HepG2 (cell line): ENCODE data around the gene IL33. TPM values are rescaled to one million over a fixed set of nuclear protein-coding genes. Genes with fewer than 3 reads are reported as not detected.

Experiments used
- FOXM1 ChIP-seq: sonication (generic); formaldehyde crosslinking; IDR thresholded peaks from 2 replicates; pipeline ENCODE4 v1.5.0; 2020; ENCODE audit warnings: missing genetic modification reagents
- ZFY ChIP-seq: sonication (generic); formaldehyde crosslinking; IDR thresholded peaks from 2 replicates; pipeline ENCODE4 v1.4.0; 2020; ENCODE audit warnings: missing genetic modification reagents
- polyA plus RNA-seq, 8 experiments: library from polyadenylated mRNA; depleted of rRNA in 3 of 8; stranded (reverse) in 7 of 8; unstranded in 1 of 8; fragments of >200 nt; fragmentation: Illumina TruSeq in 4 of 8; extraction: Trizol in 4 of 8; gene quantifications; 2 replicates each; pipeline versions ENCODE4 v1.2.1 to v1.2.3, GENCODE V29; 2011 to 2016; ENCODE audit warnings: low read depth in 4 of 8, missing spikeins in 1 of 8, mixed read lengths in 1 of 8; ENCODE audit not compliant: insufficient read depth in 1 of 8
- total RNA-seq, 5 experiments: library from RNA; depleted of rRNA; stranded (reverse); fragments of >200 nt; fragmentation: Illumina TruSeq; extraction: Trizol; gene quantifications; 2 replicates each; pipeline ENCODE4 v1.2.3, GENCODE V29; 2016; ENCODE audit warnings: low read depth in 1 of 5
- TF ChIP-seq, protein P1 (sequence below): sonication (generic); formaldehyde crosslinking; IDR thresholded peaks from 2 replicates; pipeline ENCODE4 v1.4.0; 2020; ENCODE audit warnings: mild to moderate bottlenecking, missing genetic modification reagents
- TF ChIP-seq, protein P2 (sequence below): sonication (generic); formaldehyde crosslinking; IDR thresholded peaks from 2 replicates; pipeline ENCODE4 v1.8.1; 2022; ENCODE audit warnings: low read depth, mild to moderate bottlenecking, missing genetic modification reagents
- TF ChIP-seq, protein P3 (sequence below): sonication (generic); formaldehyde crosslinking; IDR thresholded peaks from 2 replicates; pipeline ENCODE4 v1.4.0; 2020; ENCODE audit warnings: mild to moderate bottlenecking, missing genetic modification reagents

IL33 gene
- total and polyA plus RNA-seq, 2 of the 13 experiments (the other 11 are each of a cell fraction or from before 2014, with no cell fraction given), result 0.05 TPM; not detected in 1

DNA sequence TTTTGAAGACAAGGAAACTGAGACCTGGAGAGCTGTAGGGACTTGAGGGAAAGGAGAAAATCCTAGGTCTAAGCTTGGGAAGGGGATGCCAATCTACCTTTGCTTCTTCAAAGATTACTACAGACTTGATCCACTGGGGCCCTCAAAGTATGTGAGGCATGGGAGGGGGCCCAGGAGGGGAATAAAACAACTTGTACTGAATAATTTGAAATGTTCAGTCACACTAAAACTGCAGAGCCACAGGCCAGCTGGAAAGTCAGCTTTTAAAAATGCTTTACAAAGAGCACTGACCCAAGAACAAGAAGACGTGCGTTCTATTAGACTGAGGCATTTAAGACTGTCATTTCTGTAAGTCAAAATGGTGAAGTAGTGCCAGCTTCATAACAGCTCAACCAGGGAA, 13.6 kb downstream of the IL33 start (continued):
- TF ChIP-seq, protein P1, sequence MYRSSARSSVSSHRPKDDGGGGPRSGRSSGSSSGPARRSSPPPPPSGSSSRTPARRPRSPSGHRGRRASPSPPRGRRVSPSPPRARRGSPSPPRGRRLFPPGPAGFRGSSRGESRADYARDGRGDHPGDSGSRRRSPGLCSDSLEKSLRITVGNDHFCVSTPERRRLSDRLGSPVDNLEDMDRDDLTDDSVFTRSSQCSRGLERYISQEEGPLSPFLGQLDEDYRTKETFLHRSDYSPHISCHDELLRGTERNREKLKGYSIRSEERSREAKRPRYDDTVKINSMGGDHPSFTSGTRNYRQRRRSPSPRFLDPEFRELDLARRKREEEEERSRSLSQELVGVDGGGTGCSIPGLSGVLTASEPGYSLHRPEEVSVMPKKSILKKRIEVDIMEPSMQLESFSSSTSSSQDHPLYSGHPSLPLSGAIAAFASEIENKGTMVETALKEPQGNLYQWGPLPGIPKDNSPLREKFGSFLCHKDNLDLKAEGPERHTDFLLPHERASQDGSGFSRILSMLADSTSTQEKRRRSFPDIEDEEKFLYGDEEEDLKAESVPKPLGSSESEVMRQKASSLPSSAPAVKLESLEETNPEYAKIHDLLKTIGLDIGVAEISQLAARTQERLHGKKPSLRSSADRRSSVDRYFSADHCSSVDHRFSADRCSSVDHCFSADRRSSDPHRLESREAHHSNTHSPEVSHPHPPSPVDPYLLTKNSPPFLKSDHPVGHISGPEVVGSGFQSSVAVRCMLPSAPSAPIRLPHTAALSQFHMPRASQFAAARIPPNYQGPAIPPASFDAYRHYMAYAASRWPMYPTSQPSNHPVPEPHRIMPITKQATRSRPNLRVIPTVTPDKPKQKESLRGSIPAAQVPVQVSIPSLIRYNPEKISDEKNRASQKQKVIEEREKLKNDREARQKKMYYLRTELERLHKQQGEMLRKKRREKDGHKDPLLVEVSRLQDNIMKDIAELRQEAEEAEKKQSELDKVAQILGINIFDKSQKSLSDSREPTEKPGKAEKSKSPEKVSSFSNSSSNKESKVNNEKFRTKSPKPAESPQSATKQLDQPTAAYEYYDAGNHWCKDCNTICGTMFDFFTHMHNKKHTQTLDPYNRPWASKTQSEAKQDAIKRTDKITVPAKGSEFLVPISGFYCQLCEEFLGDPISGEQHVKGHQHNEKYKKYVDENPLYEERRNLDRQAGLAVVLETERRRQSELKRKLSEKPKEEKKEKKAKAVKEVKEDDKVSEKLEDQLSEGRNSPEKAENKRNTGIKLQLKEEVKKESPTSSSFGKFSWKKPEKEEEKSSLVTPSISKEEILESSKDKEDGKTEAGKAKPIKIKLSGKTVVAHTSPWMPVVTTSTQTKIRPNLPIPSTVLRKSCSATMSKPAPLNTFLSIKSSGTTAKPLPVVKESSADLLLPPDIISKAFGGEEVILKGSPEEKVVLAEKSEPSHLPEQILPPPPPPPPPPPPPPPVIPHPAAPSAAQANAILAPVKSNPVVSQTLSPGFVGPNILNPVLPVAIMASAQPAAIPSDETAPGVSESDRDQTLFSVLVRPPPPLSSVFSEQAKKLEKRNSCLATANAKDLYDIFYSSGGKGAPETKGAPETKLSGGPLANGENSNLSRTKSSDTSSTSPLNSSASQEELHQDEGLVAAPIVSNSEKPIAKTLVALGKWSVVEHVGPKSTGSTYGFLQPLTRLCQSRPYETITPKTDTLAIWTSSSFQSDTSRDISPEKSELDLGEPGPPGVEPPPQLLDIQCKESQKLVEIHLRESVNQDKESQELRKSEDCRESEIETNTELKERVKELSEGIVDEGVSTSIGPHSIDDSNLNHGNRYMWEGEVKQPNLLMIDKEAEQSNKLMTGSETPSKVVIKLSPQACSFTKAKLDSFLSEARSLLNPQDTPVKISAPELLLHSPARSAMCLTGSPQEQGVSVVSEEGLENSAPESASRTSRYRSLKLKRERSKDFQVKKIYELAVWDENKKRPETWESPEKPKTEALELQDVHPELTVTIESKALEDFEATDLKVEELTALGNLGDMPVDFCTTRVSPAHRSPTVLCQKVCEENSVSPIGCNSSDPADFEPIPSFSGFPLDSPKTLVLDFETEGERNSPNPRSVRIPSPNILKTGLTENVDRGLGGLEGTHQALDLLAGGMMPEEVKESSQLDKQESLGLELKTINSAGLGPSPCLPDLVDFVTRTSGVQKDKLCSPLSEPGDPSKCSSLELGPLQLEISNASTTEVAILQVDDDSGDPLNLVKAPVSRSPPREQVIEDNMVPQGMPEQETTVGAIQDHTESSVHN (CRISPR knock-in tag), result no peak
- TF ChIP-seq, protein P2, sequence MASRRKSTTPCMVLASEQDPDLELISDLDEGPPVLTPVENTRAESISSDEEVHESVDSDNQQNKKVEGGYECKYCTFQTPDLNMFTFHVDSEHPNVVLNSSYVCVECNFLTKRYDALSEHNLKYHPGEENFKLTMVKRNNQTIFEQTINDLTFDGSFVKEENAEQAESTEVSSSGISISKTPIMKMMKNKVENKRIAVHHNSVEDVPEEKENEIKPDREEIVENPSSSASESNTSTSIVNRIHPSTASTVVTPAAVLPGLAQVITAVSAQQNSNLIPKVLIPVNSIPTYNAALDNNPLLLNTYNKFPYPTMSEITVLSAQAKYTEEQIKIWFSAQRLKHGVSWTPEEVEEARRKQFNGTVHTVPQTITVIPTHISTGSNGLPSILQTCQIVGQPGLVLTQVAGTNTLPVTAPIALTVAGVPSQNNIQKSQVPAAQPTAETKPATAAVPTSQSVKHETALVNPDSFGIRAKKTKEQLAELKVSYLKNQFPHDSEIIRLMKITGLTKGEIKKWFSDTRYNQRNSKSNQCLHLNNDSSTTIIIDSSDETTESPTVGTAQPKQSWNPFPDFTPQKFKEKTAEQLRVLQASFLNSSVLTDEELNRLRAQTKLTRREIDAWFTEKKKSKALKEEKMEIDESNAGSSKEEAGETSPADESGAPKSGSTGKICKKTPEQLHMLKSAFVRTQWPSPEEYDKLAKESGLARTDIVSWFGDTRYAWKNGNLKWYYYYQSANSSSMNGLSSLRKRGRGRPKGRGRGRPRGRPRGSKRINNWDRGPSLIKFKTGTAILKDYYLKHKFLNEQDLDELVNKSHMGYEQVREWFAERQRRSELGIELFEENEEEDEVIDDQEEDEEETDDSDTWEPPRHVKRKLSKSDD (CRISPR knock-in tag), result no peak
- TF ChIP-seq FOXM1 (CRISPR knock-in tag) (no peak), ZFY (CRISPR knock-in tag) (no peak)
- TF ChIP-seq, protein P3, sequence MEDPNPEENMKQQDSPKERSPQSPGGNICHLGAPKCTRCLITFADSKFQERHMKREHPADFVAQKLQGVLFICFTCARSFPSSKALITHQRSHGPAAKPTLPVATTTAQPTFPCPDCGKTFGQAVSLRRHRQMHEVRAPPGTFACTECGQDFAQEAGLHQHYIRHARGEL, result no peak
